H9 (cell line): ENCODE measurements around the gene RDH5. TPM values are rescaled to one million over a fixed set of nuclear protein-coding genes. Genes with fewer than 3 reads are reported as not detected.

Experiments
- DNase-seq: peaks from one replicate; pipeline ENCODE4 v3.0.0-alpha.2; 2017
- H2AFZ ChIP-seq: one replicate; pipeline ENCODE4 v1.6.1; 2013; ENCODE audit warnings: mild to moderate bottlenecking, low read length, control low read depth, moderate library complexity
- H2AK5ac ChIP-seq: 2 replicates; pipeline ENCODE4 v1.6.1; 2013; ENCODE audit warnings: low read length, control low read depth, mixed read lengths; ENCODE audit not compliant: insufficient read length
- H2BK120ac ChIP-seq: one replicate; pipeline ENCODE4 v1.6.1; 2013; ENCODE audit warnings: low read depth, mild to moderate bottlenecking, low read length, control low read depth, inconsistent platforms; ENCODE audit not compliant: poor library complexity, severe bottlenecking
- H2BK12ac ChIP-seq: 2 replicates; pipeline ENCODE4 v1.6.1; 2013; ENCODE audit warnings: low read length, control low read depth, mixed read lengths, low read depth; ENCODE audit not compliant: insufficient read length
- H2BK15ac ChIP-seq: 2 replicates; pipeline ENCODE4 v1.6.1; 2013; ENCODE audit warnings: low read depth, low read length, control low read depth
- H2BK20ac ChIP-seq: one replicate; pipeline ENCODE4 v1.6.1; 2013; ENCODE audit warnings: low read depth, mild to moderate bottlenecking, low read length, control low read depth, inconsistent platforms; ENCODE audit not compliant: poor library complexity, severe bottlenecking
- H2BK5ac ChIP-seq: 2 replicates; pipeline ENCODE4 v1.6.1; 2013; ENCODE audit warnings: low read length, control low read depth, mixed read lengths; ENCODE audit not compliant: insufficient read length
- H3K14ac ChIP-seq: 2 replicates; pipeline ENCODE4 v1.6.1; 2013; ENCODE audit warnings: low read length, control low read depth; ENCODE audit not compliant: insufficient read depth
- H3K18ac ChIP-seq: 2 replicates; pipeline ENCODE4 v1.6.1; 2013; ENCODE audit warnings: low read depth, mild to moderate bottlenecking, mixed read lengths, low read length, control low read depth; ENCODE audit not compliant: insufficient read length
- H3K23ac ChIP-seq: 2 replicates; pipeline ENCODE4 v1.6.1; 2013; ENCODE audit warnings: low read length, control low read depth, mixed read lengths, low read depth; ENCODE audit not compliant: insufficient read length
- H3K23me2 ChIP-seq: 2 replicates; pipeline ENCODE4 v1.6.1; 2013; ENCODE audit warnings: low read depth, mild to moderate bottlenecking, mixed read lengths, low read length, control low read depth; ENCODE audit not compliant: insufficient read length, poor library complexity, severe bottlenecking
- H3K27ac ChIP-seq: 2 replicates; pipeline ENCODE4 v1.5.1; 2013; ENCODE audit warnings: low read length, control low read depth, mixed read lengths, low read depth; ENCODE audit not compliant: insufficient read length
- H3K27me3 ChIP-seq: 2 replicates; pipeline ENCODE4 v1.6.1; 2013; ENCODE audit warnings: low read length, control low read depth, inconsistent platforms; ENCODE audit not compliant: insufficient read depth
- H3K4ac ChIP-seq: 2 replicates; pipeline ENCODE4 v1.6.1; 2013; ENCODE audit warnings: low read depth, mild to moderate bottlenecking, control low read depth, inconsistent platforms, low read length, moderate library complexity
- H3K4me1 ChIP-seq: 2 replicates; pipeline ENCODE4 v1.6.1; 2013; ENCODE audit warnings: low read length, control low read depth, inconsistent platforms; ENCODE audit not compliant: insufficient read depth
- H3K4me2 ChIP-seq: 2 replicates; pipeline ENCODE4 v1.6.1; 2013; ENCODE audit warnings: low read length, control low read depth, mixed read lengths; ENCODE audit not compliant: insufficient read length, insufficient read depth
- H3K56ac ChIP-seq: 2 replicates; pipeline ENCODE4 v1.6.1; 2013; ENCODE audit warnings: low read depth, mild to moderate bottlenecking, mixed read lengths, low read length, control low read depth; ENCODE audit not compliant: insufficient read length
- H3K79me1 ChIP-seq: 2 replicates; pipeline ENCODE4 v1.6.1; 2013; ENCODE audit warnings: low read depth, mild to moderate bottlenecking, moderate library complexity, low read length, control low read depth, inconsistent platforms; ENCODE audit not compliant: insufficient read depth, poor library complexity, severe bottlenecking
- H3K79me2 ChIP-seq: 2 replicates; pipeline ENCODE4 v1.6.1; 2013; ENCODE audit warnings: low read length, control low read depth, inconsistent platforms; ENCODE audit not compliant: insufficient read depth
- H3K9ac ChIP-seq: 2 replicates; pipeline ENCODE4 v1.6.1; 2013; ENCODE audit warnings: low read length, control low read depth, mixed read lengths; ENCODE audit not compliant: insufficient read length; ENCODE audit errors: extremely low read depth
- H3K9me3 ChIP-seq: one replicate; pipeline ENCODE4 v1.6.1; 2013; ENCODE audit warnings: low read depth, low read length, inconsistent platforms; ENCODE audit not compliant: control insufficient read depth
- H3T11ph ChIP-seq: one replicate; pipeline ENCODE4 v1.6.1; 2013; ENCODE audit warnings: mild to moderate bottlenecking, low read length, control low read depth, inconsistent platforms
- H4K20me1 ChIP-seq: one replicate; pipeline ENCODE4 v1.6.1; 2013; ENCODE audit not compliant: control insufficient read depth, insufficient read length, insufficient read depth
- H4K5ac ChIP-seq: 2 replicates; pipeline ENCODE4 v1.6.1; 2013; ENCODE audit warnings: low read depth, mild to moderate bottlenecking, mixed read lengths, low read length, control low read depth; ENCODE audit not compliant: insufficient read length
- H4K8ac ChIP-seq: replicated peaks from 2 replicates; pipeline ENCODE4 v1.6.1; 2013; ENCODE audit warnings: low read length, control low read depth, mixed read lengths, low read depth; ENCODE audit not compliant: insufficient read length
- H4K91ac ChIP-seq: 2 replicates; pipeline ENCODE4 v1.6.1; 2013; ENCODE audit warnings: low read depth, mild to moderate bottlenecking, moderate library complexity, mixed read lengths, low read length, control low read depth; ENCODE audit not compliant: insufficient read length
- H3K27ac Mint-ChIP-seq, 3 experiments: 2 replicates in 2 of 3; 3 replicates in 1 of 3; pipeline ENCODE4 v1.8.0; 2020 to 2021; ENCODE audit warnings: mixed read lengths in 3 of 3, mild to moderate bottlenecking in 1 of 3, moderate library complexity in 1 of 3
- H3K27me3 Mint-ChIP-seq: 2 replicates; pipeline ENCODE4 v1.8.0; 2021; ENCODE audit warnings: low read depth, mild to moderate bottlenecking, moderate library complexity, mixed read lengths
- H3K36me3 Mint-ChIP-seq, 3 experiments: 2 replicates in 2 of 3; 3 replicates in 1 of 3; pipeline ENCODE4 v1.8.0; 2020 to 2021; ENCODE audit warnings: low read depth in 3 of 3, mixed read lengths in 3 of 3; ENCODE audit not compliant: insufficient read depth in 1 of 3
- H3K4me1 Mint-ChIP-seq, 2 experiments: 2 replicates each; pipeline ENCODE4 v1.8.0; 2020; ENCODE audit warnings: mixed read lengths in 2 of 2
- H3K4me3 Mint-ChIP-seq, 2 experiments: 2 replicates in 1 of 2; 3 replicates in 1 of 2; pipeline ENCODE4 v1.8.0; 2020 to 2021; ENCODE audit warnings: mild to moderate bottlenecking in 2 of 2, mixed read lengths in 2 of 2, moderate library complexity in 1 of 2
- H3K9me3 Mint-ChIP-seq, 2 experiments: 2 replicates in 1 of 2; 3 replicates in 1 of 2; pipeline ENCODE4 v1.8.0; 2020; ENCODE audit warnings: mild to moderate bottlenecking in 2 of 2, mixed read lengths in 2 of 2, moderate library complexity in 1 of 2
- WGBS: extraction: QIAGEN DNeasy Blood & Tissue Kit; methylation state at CpG from one replicate; pipeline ENCODE4 v1.1.7; 2013; ENCODE audit warnings: missing lambda C conversion rate, low lambda C conversion rate, mixed read lengths; ENCODE audit not compliant: insufficient read length; ENCODE audit errors: extremely low coverage; 5-methylcytosine and 5-hydroxymethylcytosine counted together
- total RNA-seq: library from RNA; stranded (reverse); gene quantifications from 2 replicates; pipeline ENCODE4 v1.2.1, GENCODE V29; 2021
- TF ChIP-seq, protein P1 (sequence below): fragments of 200-600 bp; sonication (generic); conservative IDR thresholded peaks from 3 replicates; pipeline ENCODE4 v1.8.0; 2021; ENCODE audit warnings: antibody characterized with exemption, mild to moderate bottlenecking

RDH5 gene
- total RNA-seq, 1 experiment from 2014 or later: 6.6 TPM

GRCh38 chr12:55739025-55739378, 18.8 kb downstream of the RDH5 start:
- no peak overlapping the region for H3K27ac ChIP-seq
- H2BK120ac ChIP-seq: no peak overlapping the region
- H3K56ac ChIP-seq: no peak overlapping the region
- peaks cover 15% of the 10 kb centered on the region for H3K23me2 ChIP-seq
- H3K23ac ChIP-seq: no peak overlapping the region
- TF ChIP-seq, protein P1, sequence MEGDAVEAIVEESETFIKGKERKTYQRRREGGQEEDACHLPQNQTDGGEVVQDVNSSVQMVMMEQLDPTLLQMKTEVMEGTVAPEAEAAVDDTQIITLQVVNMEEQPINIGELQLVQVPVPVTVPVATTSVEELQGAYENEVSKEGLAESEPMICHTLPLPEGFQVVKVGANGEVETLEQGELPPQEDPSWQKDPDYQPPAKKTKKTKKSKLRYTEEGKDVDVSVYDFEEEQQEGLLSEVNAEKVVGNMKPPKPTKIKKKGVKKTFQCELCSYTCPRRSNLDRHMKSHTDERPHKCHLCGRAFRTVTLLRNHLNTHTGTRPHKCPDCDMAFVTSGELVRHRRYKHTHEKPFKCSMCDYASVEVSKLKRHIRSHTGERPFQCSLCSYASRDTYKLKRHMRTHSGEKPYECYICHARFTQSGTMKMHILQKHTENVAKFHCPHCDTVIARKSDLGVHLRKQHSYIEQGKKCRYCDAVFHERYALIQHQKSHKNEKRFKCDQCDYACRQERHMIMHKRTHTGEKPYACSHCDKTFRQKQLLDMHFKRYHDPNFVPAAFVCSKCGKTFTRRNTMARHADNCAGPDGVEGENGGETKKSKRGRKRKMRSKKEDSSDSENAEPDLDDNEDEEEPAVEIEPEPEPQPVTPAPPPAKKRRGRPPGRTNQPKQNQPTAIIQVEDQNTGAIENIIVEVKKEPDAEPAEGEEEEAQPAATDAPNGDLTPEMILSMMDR: no peak
- no peak for DNase-seq
- H3K36me3 Mint-ChIP-seq: no peaks in the 10 kb centered on the region; a peak in 1 of 7 replicates
- no peak overlapping the region for H4K5ac ChIP-seq
- no peak overlapping the region for H4K91ac ChIP-seq
- H3K14ac ChIP-seq: no peak overlapping the region
- no peaks in the 10 kb centered on the region for H3K27me3 ChIP-seq
- no CpG with 5 or more reads among the region's 2 CpGs for WGBS
- no peak overlapping the region for H3K27ac Mint-ChIP-seq
- H4K8ac ChIP-seq: no peak overlapping the region
- H3K9me3 Mint-ChIP-seq: no peaks in the 10 kb centered on the region
- no peaks in the 10 kb centered on the region for H3K79me1 ChIP-seq
- H3K4me3 Mint-ChIP-seq: peak overlapping the region; percentile 6 to 33; a peak in 1 of 5 replicates
- H2AFZ ChIP-seq: no peak overlapping the region
- no peak overlapping the region for H3T11ph ChIP-seq
- H3K18ac ChIP-seq: no peak overlapping the region
- H2BK20ac ChIP-seq: no peak overlapping the region
- H3K4me1 ChIP-seq: peaks cover 2% of the 10 kb centered on the region; the same call in 1 of the 2 replicates
- H3K4ac ChIP-seq: no peak overlapping the region
- H2BK12ac ChIP-seq: no peak overlapping the region
- H4K20me1 ChIP-seq: peaks cover 2% of the 10 kb centered on the region
- peak overlapping the region; percentile 93 for H3K4me2 ChIP-seq
- peaks cover 30 to 34% of the 10 kb centered on the region in 2 experiments for H3K4me1 Mint-ChIP-seq
- no peaks in the 10 kb centered on the region for H3K9me3 ChIP-seq
- peaks cover 1% of the 10 kb centered on the region; the same call in 1 of the 2 replicates for H3K79me2 ChIP-seq
- no peak overlapping the region for H2AK5ac ChIP-seq
- H2BK5ac ChIP-seq: no peak overlapping the region
- H2BK15ac ChIP-seq: no peak overlapping the region
- H3K9ac ChIP-seq: no peak overlapping the region
- peaks cover 8% of the 10 kb centered on the region for H3K27me3 Mint-ChIP-seq
